Measurements from ENCODE around the gene EPS8L3.
"Not testable (repeated sequence)": the region's sequence is repeated elsewhere in the genome, so short reads cannot be mapped to it uniquely, and the experiment has no call there.

The EPS8L3 gene

DNA sequence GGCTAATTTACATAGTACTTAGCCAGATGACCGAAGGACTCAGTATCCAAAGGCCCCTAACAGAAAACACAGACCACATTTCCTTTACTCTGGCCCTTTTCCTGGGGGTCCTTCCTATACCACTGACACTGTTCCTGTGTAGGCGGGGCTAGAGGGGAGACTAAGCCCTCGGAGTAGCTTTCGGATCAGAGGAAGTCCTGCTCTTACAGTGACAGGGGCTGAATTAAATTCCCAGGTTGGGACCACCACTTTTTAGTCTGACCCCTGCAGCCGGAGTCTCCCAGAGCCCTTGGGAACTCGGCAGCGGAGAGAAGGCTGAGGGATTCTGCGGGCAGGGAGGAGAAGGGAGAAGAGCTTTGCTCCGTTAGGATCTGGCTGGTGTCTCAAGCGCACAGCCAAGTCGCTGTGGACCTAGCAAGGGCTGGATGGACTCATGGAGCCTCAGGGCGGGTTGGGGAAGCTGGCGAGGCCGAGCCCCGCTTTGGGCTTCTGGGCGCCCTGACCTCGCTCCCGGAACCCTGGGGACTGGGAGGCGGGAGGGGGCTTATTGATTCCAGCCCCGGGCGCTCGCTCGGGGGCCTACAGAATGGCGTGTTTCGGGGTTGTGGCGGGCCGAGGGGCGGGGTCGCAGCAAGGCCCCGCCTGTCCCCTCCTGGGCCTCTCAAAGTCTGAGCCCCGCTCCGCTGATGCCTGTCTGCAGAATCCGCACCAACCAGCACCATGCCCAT is 52.0 kb downstream of the EPS8L3 start, which contains the start of gene GSTM5:
TSS of gene GSTM5 (plus strand) at position 659 of the 728 bp plus-strand sequence. CDS start at position 721, 62 bp downstream.
- DNase-seq (ENCODE audit: low spot score), result not testable (repeated sequence)

DNA sequence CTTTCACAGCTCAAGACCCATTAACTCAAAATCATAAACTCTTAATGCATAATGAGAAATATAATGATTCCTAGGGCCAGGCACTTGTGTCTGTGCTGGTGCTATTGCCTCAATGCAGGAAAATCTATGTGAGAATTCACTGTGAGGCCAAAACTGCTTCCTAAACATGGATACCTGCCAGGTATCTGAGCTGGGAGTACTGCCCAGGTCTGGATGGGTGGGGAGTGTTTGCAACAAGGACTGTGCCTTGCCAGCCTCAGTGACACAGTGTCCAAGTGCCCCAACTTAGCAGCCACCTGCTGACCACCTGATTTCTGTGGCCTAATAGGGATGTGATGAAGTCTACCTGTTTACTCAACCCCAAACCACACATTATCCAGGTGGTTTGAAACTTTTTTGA is 53.9 kb downstream of the EPS8L3 start:
- DNase-seq (ENCODE audit: low spot score), result not testable (repeated sequence)

DNA sequence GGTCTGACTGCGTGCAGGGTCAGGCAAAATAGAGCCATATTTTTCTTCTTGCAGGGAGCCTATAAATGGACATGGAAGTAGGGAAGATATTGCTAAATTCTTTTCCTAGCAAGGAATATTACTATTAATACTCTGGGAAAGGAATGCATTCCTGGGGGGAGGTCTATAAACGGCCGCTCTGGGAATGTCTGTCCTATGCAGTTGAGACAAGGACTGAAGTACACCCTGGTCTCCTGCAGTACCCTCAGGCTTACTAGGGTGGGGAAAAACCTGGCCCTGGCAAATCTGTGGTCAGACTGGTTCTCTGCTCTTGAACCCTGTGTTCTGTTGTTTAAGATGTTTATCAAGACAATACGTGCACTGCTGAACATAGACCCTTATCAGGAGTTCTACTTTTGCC is 54.8 kb downstream of the EPS8L3 start:
- DNase-seq (ENCODE audit: low spot score), result not testable (repeated sequence)

DNA sequence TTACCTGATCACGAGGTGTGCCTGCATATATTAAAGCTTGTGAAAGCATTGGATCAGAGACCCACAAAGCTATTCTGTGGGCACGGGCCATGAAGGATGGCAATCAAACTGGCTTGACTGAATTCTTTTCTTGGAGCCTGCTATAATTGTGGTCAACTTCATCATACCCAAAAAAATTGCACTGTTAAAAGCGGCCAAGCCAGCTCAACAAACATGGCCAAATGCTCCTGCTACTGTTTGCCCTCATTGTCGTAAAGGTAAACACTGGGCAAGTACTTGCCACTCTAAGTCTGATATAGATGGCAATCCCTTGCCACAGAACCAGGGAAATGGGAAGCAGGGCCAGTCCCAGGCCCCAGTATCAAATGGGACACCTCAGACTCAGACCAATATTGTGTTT is 58.3 kb downstream of the EPS8L3 start:
- DNase-seq (ENCODE audit: low spot score), result no peak

DNA sequence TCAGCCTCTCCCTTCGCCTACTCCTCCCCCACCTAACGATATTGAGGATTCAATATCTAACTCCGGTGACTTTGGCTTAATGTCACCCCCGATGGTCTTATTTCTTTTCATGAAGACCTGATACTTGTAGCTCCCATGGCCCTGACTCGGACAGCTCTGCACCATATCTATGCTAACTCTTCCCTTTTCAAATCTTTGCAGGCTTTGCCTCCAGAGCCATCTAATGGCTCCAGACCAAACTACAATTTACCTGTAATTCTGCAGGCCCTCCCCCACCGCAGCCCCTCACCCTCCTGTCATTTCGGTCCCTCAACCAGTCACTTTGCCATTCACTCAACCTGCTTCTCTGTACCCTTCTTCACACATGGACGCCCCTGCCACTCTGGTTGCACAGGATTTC is 59.5 kb downstream of the EPS8L3 start:
- no peak for DNase-seq (ENCODE audit: low spot score)

DNA sequence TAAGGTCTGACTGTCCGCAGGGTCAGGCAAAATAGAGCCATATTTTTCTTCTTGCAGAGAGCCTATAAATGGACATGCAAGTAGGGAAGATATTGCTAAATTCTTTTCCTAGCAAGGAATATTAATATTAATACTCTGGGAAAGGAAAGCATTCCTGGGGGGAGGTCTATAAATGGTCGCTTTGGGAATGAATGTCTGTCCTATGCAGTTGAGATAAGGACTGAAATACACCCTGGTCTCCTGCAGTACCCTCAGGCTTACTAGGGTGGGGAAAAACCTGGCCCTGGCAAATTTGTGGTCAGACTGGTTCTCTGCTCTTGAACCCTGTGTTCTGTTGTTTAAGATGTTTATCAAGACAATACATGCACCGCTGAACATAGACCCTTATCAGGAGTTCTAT is 60.8 kb downstream of the EPS8L3 start:
- not testable (repeated sequence) for DNase-seq (ENCODE audit: low spot score)

Data from ecto neural progenitor cell (in vitro differentiated cells).